Stimulated activated CD8-positive, alpha-beta memory T cell treated with anti-CD3 and anti-CD28 coated beads, Interleukin-12 subunit alpha, Interleukin-12 subunit beta, amount 100 ng/mL, for 24 hours (primary cell): ENCODE results near the gene CLDN14.

Source experiments
- DNase-seq: peaks from one replicate; pipeline ENCODE4 v3.0.0-alpha.2; 2020; ENCODE audit errors: extremely low read depth

Gene CLDN14

DNA sequence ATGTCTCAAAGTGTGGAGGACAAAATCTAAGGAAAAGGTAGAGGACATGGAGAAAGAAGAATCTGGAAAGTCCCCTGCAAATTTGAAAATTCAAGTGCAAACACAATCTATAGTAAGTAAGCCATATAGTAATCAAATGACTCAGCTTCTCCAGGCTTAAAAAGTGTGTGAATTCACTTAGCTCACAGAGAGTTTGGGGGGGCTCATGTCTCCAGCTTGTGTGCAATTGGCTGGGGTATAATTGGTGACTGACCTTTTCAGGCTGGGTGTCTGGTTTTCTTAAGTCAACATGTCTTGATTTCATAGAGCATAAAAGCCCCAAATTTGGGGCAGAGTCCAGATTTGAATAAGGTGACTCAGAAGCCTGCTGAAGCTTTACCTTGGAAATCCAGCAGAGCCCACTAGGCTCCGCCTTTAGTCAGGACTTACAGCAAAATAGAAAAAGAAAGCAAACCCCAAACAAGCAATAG is 8.6 kb downstream of the CLDN14 start:
- no peak for DNase-seq

DNA sequence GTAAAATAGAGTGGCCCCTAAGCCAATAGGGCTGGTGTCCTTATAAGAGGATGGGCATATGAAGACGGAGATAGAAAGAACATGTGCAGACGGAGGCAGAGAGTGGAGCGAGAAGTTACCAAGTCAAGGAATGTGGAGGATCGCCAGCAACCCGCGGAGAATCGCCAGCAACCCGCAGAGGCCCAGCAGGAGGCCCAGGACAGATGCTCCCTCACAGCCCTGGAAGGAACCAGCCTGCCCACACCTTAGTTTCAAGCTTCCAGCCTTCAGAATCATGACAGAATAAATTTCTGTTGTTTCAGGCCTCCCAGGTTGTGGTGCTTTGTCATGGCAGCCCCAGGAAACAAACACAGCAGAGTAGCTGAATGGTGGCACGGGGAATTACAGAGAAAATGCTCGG is 9.6 kb downstream of the CLDN14 start:
- DNase-seq = no peak

GRCh38 chr21:36466061-36466511 is 13.8 kb downstream of the CLDN14 start:
- no peak for DNase-seq

GRCh38 chr21:36465478-36465877 is 14.4 kb downstream of the CLDN14 start:
- DNase-seq = no peak

- DNase-seq = no peak
These were observed 15.3 kb downstream of the CLDN14 start for GRCh38 chr21:36464590-36464989.

GRCh38 chr21:36463991-36464390 is 15.9 kb downstream of the CLDN14 start:
- DNase-seq = no peak

DNA sequence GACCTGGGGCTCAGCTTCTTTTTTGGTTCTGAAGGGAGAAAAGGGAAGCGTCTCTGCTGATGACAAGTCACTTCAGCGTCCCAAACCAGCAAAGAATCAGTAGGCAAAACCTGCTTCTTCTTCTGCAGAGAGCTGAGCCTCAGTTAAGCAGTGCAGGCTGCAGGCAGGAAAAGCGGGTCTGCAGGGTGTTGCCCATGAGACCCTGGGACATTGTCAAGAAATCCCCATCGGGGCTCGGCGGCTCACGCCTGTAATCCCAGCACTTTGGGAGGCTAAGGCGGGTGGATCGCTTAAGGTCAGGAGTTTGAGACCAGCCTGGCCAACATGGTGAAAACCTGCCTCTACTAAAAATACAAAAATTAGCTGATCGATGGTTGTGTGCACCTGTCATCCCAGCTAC is 16.7 kb downstream of the CLDN14 start:
- no peak for DNase-seq

DNA sequence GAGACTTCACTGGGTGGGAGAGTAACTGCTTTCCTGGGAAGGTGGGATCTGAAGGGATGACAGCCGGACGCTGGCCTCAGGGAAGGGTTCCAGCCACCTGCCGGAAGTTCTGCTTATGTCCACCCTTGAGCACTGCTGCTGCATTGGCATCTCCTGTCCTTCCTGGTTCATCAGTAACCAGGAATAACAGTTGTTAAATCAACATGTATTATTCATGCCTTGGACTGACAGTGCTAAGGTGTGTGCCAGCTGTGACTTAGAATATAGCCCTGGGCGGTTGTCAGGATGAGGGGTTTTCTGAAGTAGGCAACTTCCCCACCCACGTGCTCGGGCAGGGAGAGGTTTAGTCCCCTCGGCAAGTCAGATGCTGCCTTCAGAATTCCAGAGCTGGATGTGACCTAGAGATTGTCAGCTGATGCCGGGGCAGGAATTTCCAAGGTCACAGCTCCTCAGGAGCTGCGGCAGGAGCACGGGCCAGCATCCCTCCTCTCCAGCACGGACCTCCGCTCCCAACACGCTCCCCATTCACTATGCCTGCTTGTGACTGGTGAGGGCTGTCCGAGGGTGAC is 17.9 kb downstream of the CLDN14 start:
- no peak for DNase-seq

GRCh38 chr21:36461277-36461917 is 18.5 kb downstream of the CLDN14 start:
- no peak for DNase-seq

GRCh38 chr21:36460866-36461265 is 19.1 kb downstream of the CLDN14 start:
- DNase-seq = no peak

DNA sequence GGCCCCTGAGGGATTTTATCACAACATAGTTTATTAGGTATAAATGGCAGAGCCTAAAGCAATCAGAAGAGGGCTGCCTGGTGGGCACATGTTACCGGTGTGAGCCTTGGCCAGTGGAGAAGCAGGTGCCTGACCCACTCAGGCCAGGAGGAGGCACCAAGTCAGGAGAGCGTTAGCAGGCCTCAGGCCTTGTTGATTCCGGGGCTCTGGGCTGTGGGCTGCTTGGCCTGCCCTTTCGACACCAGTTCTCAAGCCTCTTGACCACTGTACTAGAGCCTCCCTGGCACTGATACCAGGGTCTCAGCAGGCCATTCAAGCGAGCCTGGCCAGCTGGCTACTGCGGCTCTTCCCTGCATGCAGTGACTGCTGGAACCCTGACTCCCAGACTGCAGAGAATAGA is 20.8 kb downstream of the CLDN14 start:
- DNase-seq = no peak

GRCh38 chr21:36456729-36457414 is 23.1 kb downstream of the CLDN14 start:
- no peak for DNase-seq

- no peak for DNase-seq
These were observed 25.2 kb downstream of the CLDN14 start for GRCh38 chr21:36454706-36455105.

DNA sequence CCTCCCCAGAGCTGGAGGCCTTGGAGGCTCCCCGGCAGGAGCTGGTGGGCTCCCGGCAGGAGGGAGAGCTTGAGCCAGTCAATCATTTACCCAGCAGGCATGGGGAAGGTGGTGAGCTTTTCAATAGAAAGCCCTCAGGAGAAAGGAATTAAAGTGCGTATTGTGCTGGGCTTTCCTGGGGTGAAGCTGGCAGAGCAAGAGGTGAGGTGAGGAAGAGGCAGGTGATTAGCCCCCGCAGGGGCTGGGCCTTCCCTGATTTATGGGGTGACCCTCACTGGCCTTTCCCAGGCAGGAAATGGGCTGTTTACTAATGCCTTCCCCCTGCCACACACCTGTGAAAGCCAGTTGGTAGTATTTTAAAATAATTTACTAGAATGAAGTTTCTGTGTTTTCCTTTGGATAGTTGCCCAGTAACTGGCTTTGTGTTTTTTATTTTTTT is 25.8 kb downstream of the CLDN14 start:
- DNase-seq = no peak

DNA sequence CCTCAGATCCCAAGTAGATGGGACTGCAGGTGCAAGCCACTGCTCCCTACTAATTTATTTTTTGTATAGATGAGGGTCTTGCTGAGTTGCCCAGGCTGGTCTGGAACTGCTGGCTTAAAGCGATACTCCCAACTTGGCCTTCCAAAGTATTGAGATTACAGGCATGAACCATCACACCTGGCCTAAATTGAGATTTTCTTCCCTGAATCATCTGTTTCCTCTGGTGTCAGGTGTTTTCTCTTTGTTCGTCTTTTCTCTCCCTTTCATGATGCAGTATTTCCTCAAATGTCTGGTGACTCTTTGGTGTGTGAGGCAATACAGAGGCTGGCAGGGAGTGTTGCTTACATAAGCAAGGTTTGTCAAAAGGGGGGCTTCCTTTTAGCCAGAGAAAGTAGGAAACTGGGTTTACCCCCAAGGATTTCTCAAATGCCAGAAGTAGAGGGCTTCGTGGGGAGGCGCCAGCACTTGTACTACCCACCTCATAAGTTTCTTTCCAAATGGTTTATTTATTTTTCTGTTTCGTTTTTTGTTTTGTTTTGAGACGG is 27.6 kb downstream of the CLDN14 start:
- DNase-seq = no peak

DNA sequence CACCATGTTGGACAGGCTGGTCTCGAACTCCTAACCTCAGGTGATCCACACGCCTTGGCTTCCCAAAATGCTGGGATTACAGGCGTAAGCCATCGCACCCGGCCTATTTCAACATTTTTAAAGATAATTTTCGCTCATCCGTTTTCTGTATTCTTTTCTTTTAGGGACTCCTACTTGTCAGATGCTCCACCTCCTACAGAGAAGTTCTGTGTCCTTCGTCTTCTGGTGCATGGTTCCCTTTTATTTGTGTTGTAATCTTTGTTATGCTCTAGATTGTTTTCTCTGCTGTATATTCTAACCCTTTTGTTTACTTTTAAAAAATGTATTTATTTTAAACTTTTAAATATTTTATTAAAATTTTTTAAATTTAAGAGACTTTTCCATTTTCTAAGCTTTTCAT is 28.4 kb downstream of the CLDN14 start:
- DNase-seq = no peak

DNA sequence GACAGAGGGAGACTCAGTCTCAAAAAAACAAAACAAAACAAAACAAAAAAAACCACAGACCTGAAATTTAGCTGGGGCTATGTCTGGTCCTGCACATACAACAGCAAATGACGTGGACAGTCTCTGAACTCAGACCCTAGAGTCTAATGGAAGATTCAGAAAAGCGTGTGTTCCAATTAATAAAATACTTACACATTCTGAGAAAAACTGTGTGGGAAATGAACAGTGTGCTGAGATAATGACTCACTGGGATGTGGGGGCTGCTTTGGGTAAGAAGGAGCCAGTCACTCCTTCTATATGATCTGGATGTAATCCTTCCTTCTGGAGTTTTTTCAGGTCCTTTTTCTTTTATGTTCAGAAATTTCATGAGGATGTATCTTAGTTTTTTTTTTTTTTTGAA is 29.4 kb downstream of the CLDN14 start:
- DNase-seq = no peak

GRCh38 chr21:36446301-36446700 is 33.6 kb downstream of the CLDN14 start:
- no peak for DNase-seq

- no peak for DNase-seq
These were observed 38.2 kb downstream of the CLDN14 start for GRCh38 chr21:36441715-36442114.

DNA sequence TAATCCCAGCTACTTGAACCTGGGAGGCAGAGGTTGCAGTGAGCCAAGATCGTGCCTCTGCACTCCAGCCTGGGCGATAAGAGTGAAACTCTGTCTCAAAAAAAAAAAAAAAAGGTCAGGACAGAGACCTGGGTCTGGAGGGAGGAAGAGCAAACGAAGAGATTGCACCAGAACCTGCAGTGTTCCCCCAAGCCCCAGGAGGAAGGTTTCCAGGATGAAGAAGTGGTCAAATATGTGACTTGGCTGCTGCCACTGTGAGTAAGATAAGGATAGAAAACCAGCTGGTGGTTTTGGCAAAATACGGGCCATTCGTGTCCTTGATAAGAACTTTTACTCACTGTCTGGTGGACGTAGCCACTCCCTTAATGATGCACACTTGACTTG is 42.2 kb downstream of the CLDN14 start:
- no peak for DNase-seq

DNA sequence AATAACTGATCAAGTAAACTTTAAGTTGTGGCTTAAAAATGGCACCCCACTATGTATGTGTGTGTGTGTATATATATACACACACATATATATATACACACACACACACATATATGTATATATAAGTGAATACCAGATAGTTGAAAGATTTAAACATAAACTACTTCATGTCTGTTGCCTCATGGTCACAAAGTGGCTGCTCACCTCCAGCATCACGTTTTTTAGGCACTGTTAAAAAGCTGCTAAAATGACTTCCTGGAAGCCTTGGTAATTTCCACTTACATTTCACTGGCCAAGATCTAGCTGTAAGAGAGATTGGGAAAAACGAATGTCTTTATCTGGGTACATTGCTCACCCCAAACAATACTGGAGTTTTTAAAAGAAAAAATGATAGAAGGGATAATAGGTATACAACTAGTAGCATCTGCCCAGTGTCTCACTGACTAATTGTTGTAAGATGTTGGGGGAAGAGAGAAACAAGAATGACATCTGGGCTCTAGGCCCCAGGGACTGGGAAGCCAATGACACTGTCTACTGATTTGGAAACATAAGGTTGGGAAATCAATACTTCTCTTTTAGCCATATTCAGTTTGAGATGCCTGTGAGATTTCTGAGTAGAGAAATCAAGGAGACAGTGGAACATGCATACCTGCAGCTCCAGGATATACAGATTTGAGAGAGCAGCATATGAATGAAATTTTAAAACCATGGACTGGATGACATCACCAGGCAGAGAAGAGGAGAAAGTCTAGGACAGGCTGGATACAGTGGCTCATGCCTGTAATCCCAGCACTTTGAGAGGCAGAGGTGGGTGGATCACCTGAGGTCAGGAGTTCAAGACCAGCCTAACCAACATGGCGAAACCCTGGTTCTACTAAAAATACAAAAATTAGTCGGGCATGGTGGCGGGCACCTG is 42.8 kb downstream of the CLDN14 start:
- DNase-seq = no peak

DNA sequence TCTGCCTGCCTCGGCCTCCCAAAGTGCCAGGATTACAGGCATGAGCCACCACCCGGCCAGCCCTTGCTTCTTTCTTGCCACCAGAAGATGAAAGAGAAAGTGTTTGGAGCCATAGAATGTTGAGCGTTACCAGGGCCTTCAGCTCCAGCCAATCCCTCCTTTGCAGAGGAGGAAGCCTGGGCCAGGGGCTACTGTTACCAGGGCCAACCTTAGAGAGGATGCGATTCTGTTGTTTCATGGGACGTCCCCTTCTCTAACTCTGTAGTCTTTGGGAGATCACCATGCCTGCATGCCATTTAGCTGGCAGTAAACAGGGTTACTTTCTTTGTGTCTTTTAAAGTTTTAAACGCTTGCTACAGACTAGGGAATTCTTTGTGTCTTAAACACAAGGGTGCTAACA is 45.8 kb downstream of the CLDN14 start:
- DNase-seq = no peak
